Upper lobe of right lung (tissue), 1 donor: Measurements from ENCODE around the gene UROC1. TPM values are rescaled to one million over a fixed set of nuclear protein-coding genes. Genes with fewer than 3 reads are reported as not detected.
A peak's percentile ranks its signal among the peaks of the same experiment; 100 is the strongest.

Experiments used
- ATAC-seq: fragments of 200-7000 bp; cut with Tn5 transposase; one replicate; pipeline ENCODE4 v1.9.1; 2020; ENCODE audit warnings: mild to moderate bottlenecking, moderate library complexity
- DNase-seq: peaks from one replicate; pipeline ENCODE4 v3.0.0-alpha.2; 2020
- H3K27ac ChIP-seq: fragments of 200-600 bp; one replicate; pipeline ENCODE4 v1.8.0; 2022
- H3K27me3 ChIP-seq: fragments of 200-600 bp; one replicate; pipeline ENCODE4 v1.8.0; 2022; ENCODE audit warnings: mild to moderate bottlenecking
- H3K36me3 ChIP-seq: fragments of 200-600 bp; one replicate; pipeline ENCODE4 v1.8.0; 2022
- H3K4me1 ChIP-seq: fragments of 200-600 bp; one replicate; pipeline ENCODE4 v1.8.0; 2022
- H3K4me3 ChIP-seq: fragments of 200-600 bp; one replicate; pipeline ENCODE4 v1.8.0; 2022; ENCODE audit warnings: mild to moderate bottlenecking
- H3K9me3 ChIP-seq: fragments of 200-600 bp; one replicate; pipeline ENCODE4 v1.8.0; 2022
- intact Hi-C: fragments of 100-400 bp; cut with DNase I; formaldehyde crosslinking; loops from one replicate; pipeline ENCODE4 v1.11.0; 2022
- total RNA-seq: library from RNA; stranded (reverse); fragmentation: NEBNext Ultra II Directional; extraction: Animal tissue kit (Norgen Biotek cat#: 25700); gene quantifications from one replicate; pipeline ENCODE4 v1.2.1, GENCODE V29; 2021
- TF ChIP-seq, protein P1 (sequence below): fragments of 200-600 bp; IDR thresholded peaks from one replicate; pipeline ENCODE4 v1.8.0; 2022; ENCODE audit warnings: antibody characterized with exemption
- donor health status: DM: no; HTN: yes; CAD: no; lungs with severe emphysema.

UROC1 gene
- total RNA-seq, 1 donor from 2014 or later, result not detected

DNA sequence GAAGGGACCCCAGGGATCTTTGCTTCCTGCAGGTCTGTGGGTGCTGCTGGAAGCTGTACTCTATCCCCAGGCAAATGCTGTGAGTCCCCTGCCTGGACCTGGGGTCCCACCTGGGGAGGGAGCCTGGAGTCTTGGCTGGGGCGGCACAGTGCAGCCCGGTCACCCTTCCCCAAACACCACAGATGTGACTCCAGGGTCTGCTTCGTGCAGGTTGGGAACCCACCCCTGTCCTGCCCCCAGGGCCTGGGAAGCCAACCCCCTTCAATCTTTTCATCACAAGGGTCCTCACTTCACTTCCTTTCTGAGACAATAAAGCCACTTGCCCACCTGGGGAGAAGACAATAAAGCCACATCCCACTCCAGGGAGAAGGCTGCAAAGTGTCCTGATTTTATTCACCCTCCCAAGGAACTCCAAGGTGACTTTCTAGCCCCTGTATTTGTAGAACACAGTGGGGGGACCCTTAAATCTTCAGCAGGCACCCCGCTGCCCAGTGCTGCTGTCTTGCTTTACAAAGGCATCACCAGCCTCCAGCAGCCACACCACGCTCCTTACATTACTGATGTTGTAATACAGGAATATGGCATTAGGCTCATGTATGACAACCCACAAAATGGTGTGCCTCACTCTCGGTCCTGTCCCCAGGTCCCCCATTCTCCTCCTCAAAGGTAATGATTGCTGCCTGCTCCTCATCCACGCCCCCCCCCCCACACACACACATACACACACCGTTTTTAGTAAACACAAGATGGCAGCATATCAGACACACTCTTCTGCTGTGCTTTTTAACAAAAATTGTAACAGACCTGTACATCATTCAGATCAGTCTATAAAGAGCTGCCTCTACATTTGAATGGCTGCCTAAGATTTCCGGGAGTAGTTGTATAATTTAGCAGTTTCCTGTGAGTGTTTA, 31.2 kb upstream of the UROC1 start:
- H3K9me3 ChIP-seq, result no peaks in the 10 kb centered on the region
- ATAC-seq (no peak), DNase-seq (peak; percentile 37)
- no peak overlapping the region for H3K4me3 ChIP-seq
- TF ChIP-seq, protein P1, sequence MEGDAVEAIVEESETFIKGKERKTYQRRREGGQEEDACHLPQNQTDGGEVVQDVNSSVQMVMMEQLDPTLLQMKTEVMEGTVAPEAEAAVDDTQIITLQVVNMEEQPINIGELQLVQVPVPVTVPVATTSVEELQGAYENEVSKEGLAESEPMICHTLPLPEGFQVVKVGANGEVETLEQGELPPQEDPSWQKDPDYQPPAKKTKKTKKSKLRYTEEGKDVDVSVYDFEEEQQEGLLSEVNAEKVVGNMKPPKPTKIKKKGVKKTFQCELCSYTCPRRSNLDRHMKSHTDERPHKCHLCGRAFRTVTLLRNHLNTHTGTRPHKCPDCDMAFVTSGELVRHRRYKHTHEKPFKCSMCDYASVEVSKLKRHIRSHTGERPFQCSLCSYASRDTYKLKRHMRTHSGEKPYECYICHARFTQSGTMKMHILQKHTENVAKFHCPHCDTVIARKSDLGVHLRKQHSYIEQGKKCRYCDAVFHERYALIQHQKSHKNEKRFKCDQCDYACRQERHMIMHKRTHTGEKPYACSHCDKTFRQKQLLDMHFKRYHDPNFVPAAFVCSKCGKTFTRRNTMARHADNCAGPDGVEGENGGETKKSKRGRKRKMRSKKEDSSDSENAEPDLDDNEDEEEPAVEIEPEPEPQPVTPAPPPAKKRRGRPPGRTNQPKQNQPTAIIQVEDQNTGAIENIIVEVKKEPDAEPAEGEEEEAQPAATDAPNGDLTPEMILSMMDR, result no peak
- H3K27me3 ChIP-seq, result no peaks in the 10 kb centered on the region
- H3K36me3 ChIP-seq, result no peaks in the 10 kb centered on the region
- H3K4me1 ChIP-seq, result no peaks in the 10 kb centered on the region
- intact Hi-C loops, result no loop called here
- no peak overlapping the region for H3K27ac ChIP-seq

DNA sequence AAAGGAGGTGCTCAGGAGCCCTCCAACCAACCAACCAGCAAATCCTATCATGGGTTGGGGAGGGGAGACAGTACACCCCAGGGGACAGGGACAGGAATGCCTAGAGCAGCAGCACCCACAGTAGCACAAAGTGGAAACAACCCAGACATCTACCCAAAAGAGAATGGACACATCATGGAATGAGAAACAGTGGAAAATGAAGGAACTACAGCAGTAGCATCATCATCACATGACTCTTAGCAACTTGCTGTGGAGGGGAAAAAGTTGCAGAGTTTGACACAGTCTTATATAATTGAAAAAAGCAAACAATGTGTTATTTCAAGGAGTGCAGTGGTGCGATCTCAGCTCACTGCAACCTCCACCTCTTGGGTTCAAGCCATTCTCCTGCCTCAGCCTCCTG, 30.1 kb upstream of the UROC1 start:
- peaks cover 2% of the 10 kb centered on the region for H3K27me3 ChIP-seq
- no peaks in the 10 kb centered on the region for H3K36me3 ChIP-seq
- H3K9me3 ChIP-seq, result no peaks in the 10 kb centered on the region
- H3K4me1 ChIP-seq, result no peaks in the 10 kb centered on the region
- no peak for DNase-seq
- H3K4me3 ChIP-seq, result no peak overlapping the region
- intact Hi-C loops, result no loop called here
- TF ChIP-seq, protein P1, result no peak
- no peak overlapping the region for H3K27ac ChIP-seq
- no peak for ATAC-seq

DNA sequence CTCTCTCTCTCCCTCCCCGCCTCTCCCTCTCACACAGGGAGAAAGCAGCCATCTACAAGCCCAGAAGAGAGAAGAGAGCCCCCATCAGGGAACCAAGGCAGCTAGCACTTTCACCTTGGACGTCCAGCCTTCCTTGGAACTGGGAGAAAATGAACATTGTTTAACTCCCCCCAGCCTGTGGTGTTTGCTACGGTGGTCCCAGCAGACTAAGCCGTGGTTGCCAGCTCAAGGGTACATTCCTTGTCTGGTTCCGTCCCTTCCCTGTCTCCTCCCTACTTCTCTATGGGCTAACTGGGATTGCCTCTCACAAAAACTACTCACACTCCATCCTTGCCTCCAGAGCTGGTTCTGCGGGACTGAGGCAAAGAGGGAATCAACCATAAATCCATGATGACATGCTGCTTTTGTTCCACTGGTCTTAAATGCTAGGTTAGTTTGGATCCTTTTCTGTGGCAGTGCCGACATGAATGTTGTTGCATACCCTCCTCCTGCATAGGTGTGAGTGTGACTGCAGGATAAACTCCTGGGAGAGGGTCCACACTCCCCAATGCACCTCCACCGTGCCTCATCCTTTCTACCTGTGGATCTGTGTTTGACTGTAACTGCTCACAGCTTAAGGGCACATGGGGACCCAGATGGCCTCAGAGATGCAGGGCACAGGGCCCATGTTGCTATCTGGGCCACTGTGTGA, 29.1 kb upstream of the UROC1 start:
- TF ChIP-seq, protein P1, result no peak
- intact Hi-C loops, result no loop called here
- DNase-seq, result no peak
- H3K9me3 ChIP-seq, result no peaks in the 10 kb centered on the region
- ATAC-seq, result no peak
- no peaks in the 10 kb centered on the region for H3K36me3 ChIP-seq
- H3K27me3 ChIP-seq, result peaks cover 13% of the 10 kb centered on the region
- no peak overlapping the region for H3K4me3 ChIP-seq
- H3K27ac ChIP-seq, result no peak overlapping the region
- no peaks in the 10 kb centered on the region for H3K4me1 ChIP-seq

DNA sequence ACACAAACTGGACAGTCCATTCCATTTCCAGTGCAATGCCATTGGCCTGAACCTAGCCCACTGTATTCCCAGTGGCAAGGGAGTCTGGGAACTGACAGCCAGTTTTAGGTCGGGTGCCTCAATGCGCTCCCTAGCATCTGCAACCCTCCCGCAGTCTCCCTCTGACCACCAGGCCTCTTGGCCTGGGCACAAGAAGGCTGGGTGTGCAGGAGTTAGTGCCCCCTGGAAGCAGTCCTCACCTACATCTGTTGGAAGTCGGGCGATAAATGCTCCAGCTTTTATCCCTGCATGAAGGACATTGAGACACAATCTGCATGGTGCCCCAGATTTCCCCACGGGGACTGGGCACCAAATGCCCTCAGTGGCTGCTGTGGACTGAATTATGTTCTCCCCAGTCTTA, 28.4 kb upstream of the UROC1 start:
- TF ChIP-seq, protein P1, result no peak
- H3K4me1 ChIP-seq, result peaks cover 2% of the 10 kb centered on the region

DNA sequence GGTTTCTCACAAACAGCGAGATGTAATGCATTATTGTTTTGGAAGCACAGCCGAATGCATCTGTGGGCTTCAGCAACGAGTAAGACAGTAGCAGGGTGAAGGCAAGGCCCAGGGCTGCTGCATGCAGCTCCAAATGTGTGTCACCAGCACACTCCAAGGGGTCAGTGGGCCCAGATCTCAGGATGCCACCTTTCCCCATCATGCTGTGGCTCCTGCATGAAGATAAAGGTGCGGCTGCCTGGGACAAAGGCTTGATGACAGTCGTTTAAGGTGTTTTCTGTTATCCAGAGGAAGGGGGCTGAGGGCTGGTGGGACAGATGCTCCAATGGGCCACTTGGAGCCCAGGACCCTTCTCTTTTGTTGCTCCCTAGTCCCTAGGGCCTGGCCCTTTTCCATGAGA, 28.0 kb upstream of the UROC1 start:
- Histone ChIP-seq H3K27me3 (peaks cover 23% of the 10 kb centered on the region), H3K9me3 (no peaks in the 10 kb centered on the region), H3K27ac (no peak overlapping the region), H3K36me3 (no peaks in the 10 kb centered on the region), H3K4me3 (no peak overlapping the region), H3K4me1 (peaks cover 7% of the 10 kb centered on the region)
- ATAC-seq, result no peak
- intact Hi-C loops, result no loop called here
- TF ChIP-seq, protein P1, result no peak
- no peak for DNase-seq

More for the DNA sequence above, 28.4 kb upstream of the UROC1 start:
- intact Hi-C loops, result no loop called here
- Histone ChIP-seq H3K27me3 (peaks cover 20% of the 10 kb centered on the region), H3K36me3 (no peaks in the 10 kb centered on the region), H3K4me3 (no peak overlapping the region), H3K27ac (no peak overlapping the region), H3K9me3 (no peaks in the 10 kb centered on the region)
- DNase-seq (peak; percentile 44), ATAC-seq (no peak)
